SK-N-SH (cell line): ENCODE data around the gene TBC1D8. TPM values are rescaled to one million over a fixed set of nuclear protein-coding genes. Genes with fewer than 3 reads are reported as not detected.
A peak's percentile ranks its signal among the peaks of the same experiment; 100 is the strongest.

Experiments
- CTCF ChIA-PET: fragments of 300-600, 350-600 bp; formaldehyde crosslinking; extraction: SDS; loops from one replicate; lab custom pipeline; 2021; lab: Yijun Ruan, JAX
- POLR2A ChIA-PET: fragments of 350-600 bp; sonication (Branson Sonifier 250); formaldehyde crosslinking; extraction: SDS; loops from one replicate; lab custom pipeline; 2020; ENCODE audit warnings: antibody characterized with exemption, inconsistent platforms; lab: Yijun Ruan, JAX
- DNase-seq: peaks from one replicate; pipeline ENCODE4 v3.0.0; 2012
- H2AFZ ChIP-seq: fragments of 200-600 bp; sonication (generic); 2 replicates; pipeline ENCODE4 v1.8.1; 2016; ENCODE audit warnings: antibody characterized with exemption, mild to moderate bottlenecking, low read depth
- H3F3A ChIP-seq: fragments of 200-600 bp; sonication (generic); replicated peaks from 2 replicates; pipeline ENCODE3; 2016; ENCODE audit warnings: antibody characterized with exemption, mild to moderate bottlenecking; ENCODE audit not compliant: insufficient read depth
- H3K27ac ChIP-seq, 2 experiments: fragments of 200-500 bp in 1 of 2; fragments of 200-600 bp in 1 of 2; sonication (Bioruptor generic) in 1 of 2; sonication (generic), shearing (Covaris generic) in 1 of 2; 2 replicates each; pipeline versions ENCODE4 v1.5.1 to v1.6.1; 2014 to 2016; ENCODE audit warnings: low read depth in 2 of 2, inconsistent platforms in 1 of 2, low read length in 1 of 2, mild to moderate bottlenecking in 1 of 2, mixed read lengths in 1 of 2
- H3K27me3 ChIP-seq: fragments of 200-600 bp; sonication (generic), shearing (Covaris generic); 2 replicates; pipeline ENCODE4 v1.6.1; 2016; ENCODE audit warnings: mixed run types; ENCODE audit not compliant: insufficient read depth
- H3K36me3 ChIP-seq, 2 experiments: fragments of 200-500 bp in 1 of 2; fragments of 200-600 bp in 1 of 2; sonication (Bioruptor generic) in 1 of 2; sonication (generic) in 1 of 2; replicated peaks in 1 of 2; 2 replicates each; pipeline versions ENCODE3 to v1.5.1; 2014 to 2016; ENCODE audit warnings: low read length in 1 of 2, mild to moderate bottlenecking in 1 of 2; ENCODE audit not compliant: insufficient read depth in 2 of 2, control insufficient read depth in 1 of 2
- H3K4me1 ChIP-seq, 2 experiments: fragments of 200-500 bp in 1 of 2; fragments of 200-600 bp in 1 of 2; sonication (Bioruptor generic) in 1 of 2; sonication (generic), shearing (Covaris generic) in 1 of 2; 2 replicates each; pipeline versions ENCODE4 v1.5.1 to v1.6.1; 2014 to 2016; ENCODE audit warnings: low read depth in 1 of 2, low read length in 1 of 2, mixed run types in 1 of 2; ENCODE audit not compliant: insufficient read depth in 2 of 2, control insufficient read depth in 1 of 2
- H3K4me2 ChIP-seq: fragments of 200-600 bp; sonication (generic), shearing (Covaris generic); 2 replicates; pipeline ENCODE4 v1.6.1; 2017; ENCODE audit warnings: mixed run types
- H3K4me3 ChIP-seq, 2 experiments: fragments of 200-500 bp in 1 of 2; fragments of 200-600 bp in 1 of 2; sonication (Bioruptor generic) in 1 of 2; sonication (generic), shearing (Covaris generic) in 1 of 2; 2 replicates each; pipeline versions ENCODE4 v1.5.1 to v1.8.1; 2014 to 2016; ENCODE audit warnings: low read depth in 2 of 2, inconsistent platforms in 1 of 2, low read length in 1 of 2, mild to moderate bottlenecking in 1 of 2, mixed read lengths in 1 of 2, moderate library complexity in 1 of 2
- H3K79me2 ChIP-seq: fragments of 200-600 bp; sonication (generic); 2 replicates; pipeline ENCODE4 v1.8.1; 2017; ENCODE audit warnings: mild to moderate bottlenecking; ENCODE audit not compliant: insufficient read depth
- H3K9ac ChIP-seq: fragments of 200-600 bp; sonication (generic); 2 replicates; pipeline ENCODE4 v1.6.1; 2017; ENCODE audit warnings: mixed run types
- H3K9me2 ChIP-seq: fragments of 200-600 bp; sonication (generic); 2 replicates; pipeline ENCODE4 v1.6.1; 2017; ENCODE audit warnings: mixed run types
- H3K9me3 ChIP-seq: fragments of 200-600 bp; sonication (generic); 2 replicates; pipeline ENCODE4 v1.6.1; 2017; ENCODE audit warnings: mixed run types, mild to moderate bottlenecking, moderate library complexity
- H4K20me1 ChIP-seq: fragments of 200-600 bp; sonication (generic); 2 replicates; pipeline ENCODE4 v1.6.1; 2017; ENCODE audit warnings: mild to moderate bottlenecking, mixed run types; ENCODE audit not compliant: insufficient read depth
- CHD2 ChIP-seq: fragments of 150-350 bp; IDR thresholded peaks from 2 replicates; pipeline ENCODE4 v1.6.1; 2018; ENCODE audit warnings: low read length; ENCODE audit not compliant: partially characterized antibody
- EP300 ChIP-seq, 2 experiments: IDR thresholded peaks; 2 replicates each; pipeline versions ENCODE4 v1.4.0 to v1.6.1; 2012; ENCODE audit warnings: borderline replicate concordance in 1 of 2, low read depth in 1 of 2, low read length in 1 of 2
- EZH2phosphoT487 ChIP-seq: fragments of 200-600 bp; sonication (generic); IDR thresholded peaks from 2 replicates; pipeline ENCODE4 v1.6.1; 2017; ENCODE audit warnings: low read depth, mixed run types, mild to moderate bottlenecking, antibody characterized with exemption, moderate library complexity, borderline replicate concordance
- FOXJ3 ChIP-seq: sonication (generic); formaldehyde crosslinking; IDR thresholded peaks from 2 replicates; pipeline ENCODE4 v1.5.1; 2020; ENCODE audit warnings: mild to moderate bottlenecking, missing genetic modification reagents
- MXI1 ChIP-seq: IDR thresholded peaks from 2 replicates; pipeline ENCODE4 v1.6.1; 2012; ENCODE audit warnings: mild to moderate bottlenecking, low read depth, low read length, improper control_type of control experiment
- NFIC ChIP-seq: IDR thresholded peaks from 2 replicates; pipeline ENCODE4 v1.4.0; 2012; ENCODE audit warnings: borderline replicate concordance
- NRF1 ChIP-seq: IDR thresholded peaks from 2 replicates; pipeline ENCODE4 v1.6.1; 2012; ENCODE audit warnings: low read depth, mild to moderate bottlenecking, low read length
- POLR2AphosphoS5 ChIP-seq: IDR thresholded peaks from 2 replicates; pipeline ENCODE4 v1.6.1; 2012; ENCODE audit warnings: low read depth, low read length
- RAD21 ChIP-seq: IDR thresholded peaks from 2 replicates; pipeline ENCODE4 v1.6.1; 2012; ENCODE audit warnings: mild to moderate bottlenecking, low read length
- REST ChIP-seq: IDR thresholded peaks from 2 replicates; pipeline ENCODE4 v1.6.1; 2012; ENCODE audit warnings: mild to moderate bottlenecking, low read depth, low read length, moderate library complexity
- TAF1 ChIP-seq: IDR thresholded peaks from 2 replicates; pipeline ENCODE4 v1.6.1; 2012; ENCODE audit warnings: low read depth, mild to moderate bottlenecking, low read length, moderate library complexity, borderline replicate concordance
- TCF12 ChIP-seq: IDR thresholded peaks from 2 replicates; pipeline ENCODE4 v1.4.0; 2012
- WGBS: methylation state at CpG from one replicate; pipeline ENCODE4 v1.1.6; 2017; ENCODE audit warnings: low lambda C conversion rate; 5-methylcytosine and 5-hydroxymethylcytosine counted together
- polyA plus RNA-seq, 3 experiments: library from polyadenylated mRNA; depleted of rRNA; stranded (reverse); fragments of >200 nt; gene quantifications; 2 replicates each; pipeline ENCODE4 v1.2.3, GENCODE V29; 2012
- TF ChIP-seq, protein P1 (sequence below): IDR thresholded peaks from 2 replicates; pipeline ENCODE4 v1.4.0; 2012; ENCODE audit warnings: low read depth
- TF ChIP-seq, protein P2 (sequence below): fragments of 150-350 bp; IDR thresholded peaks from 2 replicates; pipeline ENCODE4 v1.6.1; 2016; ENCODE audit warnings: mild to moderate bottlenecking, low read depth, low read length
- TF ChIP-seq, protein P3 (sequence below): fragments of 150-350 bp; IDR thresholded peaks from 2 replicates; pipeline ENCODE4 v1.6.1; 2017; ENCODE audit warnings: antibody characterized with exemption, low read length, low read depth, borderline replicate concordance

TBC1D8 gene
- polyA plus RNA-seq, 1 of the 3 experiments (the other 2 are of a cell fraction), result 5.3 TPM

GRCh38 chr2:101003278-101003775 lies 147.9 kb downstream of the TBC1D8 start:
- no peak for DNase-seq
- Histone ChIP-seq H3K9me2 (no peaks in the 10 kb centered on the region), H3K4me1 (peaks cover 11 to 24% of the 10 kb centered on the region in 2 experiments), H3K36me3 (peaks cover 52 to 54% of the 10 kb centered on the region in 2 experiments), H4K20me1 (peaks cover 38% of the 10 kb centered on the region), H3K27ac (peak overlapping the region; percentile 81 to 90), H3K79me2 (peaks cover 35% of the 10 kb centered on the region), H3K9ac (peak overlapping the region; percentile 98), H3K27me3 (no peaks in the 10 kb centered on the region), H2AFZ (no peak overlapping the region), H3K4me3 (peak overlapping the region; percentile 91 to 96), H3K4me2 (peak overlapping the region; percentile 84), H3K9me3 (no peaks in the 10 kb centered on the region), H3F3A (peaks cover 41% of the 10 kb centered on the region)
- WGBS, result 7% methylated on average over 12 of the region's 12 CpGs
- no peak for TF ChIP-seq RAD21
- TF ChIP-seq FOXJ3 (CRISPR knock-in tag), result no peak
- TF ChIP-seq, protein P1, sequence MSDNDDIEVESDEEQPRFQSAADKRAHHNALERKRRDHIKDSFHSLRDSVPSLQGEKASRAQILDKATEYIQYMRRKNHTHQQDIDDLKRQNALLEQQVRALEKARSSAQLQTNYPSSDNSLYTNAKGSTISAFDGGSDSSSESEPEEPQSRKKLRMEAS, result no peak
- no peak for TF ChIP-seq TAF1
- TF ChIP-seq, protein P2, sequence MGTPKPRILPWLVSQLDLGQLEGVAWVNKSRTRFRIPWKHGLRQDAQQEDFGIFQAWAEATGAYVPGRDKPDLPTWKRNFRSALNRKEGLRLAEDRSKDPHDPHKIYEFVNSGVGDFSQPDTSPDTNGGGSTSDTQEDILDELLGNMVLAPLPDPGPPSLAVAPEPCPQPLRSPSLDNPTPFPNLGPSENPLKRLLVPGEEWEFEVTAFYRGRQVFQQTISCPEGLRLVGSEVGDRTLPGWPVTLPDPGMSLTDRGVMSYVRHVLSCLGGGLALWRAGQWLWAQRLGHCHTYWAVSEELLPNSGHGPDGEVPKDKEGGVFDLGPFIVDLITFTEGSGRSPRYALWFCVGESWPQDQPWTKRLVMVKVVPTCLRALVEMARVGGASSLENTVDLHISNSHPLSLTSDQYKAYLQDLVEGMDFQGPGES, result no peak
- TF ChIP-seq, protein P3, sequence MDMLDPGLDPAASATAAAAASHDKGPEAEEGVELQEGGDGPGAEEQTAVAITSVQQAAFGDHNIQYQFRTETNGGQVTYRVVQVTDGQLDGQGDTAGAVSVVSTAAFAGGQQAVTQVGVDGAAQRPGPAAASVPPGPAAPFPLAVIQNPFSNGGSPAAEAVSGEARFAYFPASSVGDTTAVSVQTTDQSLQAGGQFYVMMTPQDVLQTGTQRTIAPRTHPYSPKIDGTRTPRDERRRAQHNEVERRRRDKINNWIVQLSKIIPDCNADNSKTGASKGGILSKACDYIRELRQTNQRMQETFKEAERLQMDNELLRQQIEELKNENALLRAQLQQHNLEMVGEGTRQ, result no peak
- TF ChIP-seq CHD2, result no peak
- no peak for TF ChIP-seq POLR2AphosphoS5
- no peak for TF ChIP-seq EZH2phosphoT487
- TF ChIP-seq NRF1, result no peak
- TF ChIP-seq EP300 (IDR thresholded peaks at IDR 0.05; ENCODE audit: borderline replicate concordance in 1 of 2, low read depth in 1 of 2, low read length in 1 of 2), result no peak
- POLR2A ChIA-PET, result interaction anchor here (2.3 kb wide), 1 partner anchor 440 kb away, joined by 16 read pairs; the partner anchor contains the start of gene PDCL3
- CTCF ChIA-PET, result interaction anchor here (0.8 to 10.3 kb wide), 8 partner anchors 9 to 393 kb away, joined by 3 to 57 read pairs (median 4); partner anchors contain the start of genes CNOT11 and TBC1D8

GRCh38 chr2:101002562-101003277 lies 148.5 kb downstream of the TBC1D8 start:
- peaks cover 35% of the 10 kb centered on the region for H4K20me1 ChIP-seq
- H3K27ac ChIP-seq, result peak overlapping the region; percentile 81 to 90
- peak; percentile 43 for DNase-seq
- TF ChIP-seq REST, result no peak
- TF ChIP-seq TAF1, result no peak
- 0 out of 2 replicates have a peak, but pooled peaks have one; percentile 20 for TF ChIP-seq MXI1
- TF ChIP-seq TCF12, result no peak
- no peak for TF ChIP-seq RAD21
- TF ChIP-seq, protein P2, result no peak
- TF ChIP-seq NFIC, result no peak
- no peaks in the 10 kb centered on the region for H3K9me3 ChIP-seq
- ChIA-PET POLR2A (interaction anchor here (1.0 to 2.3 kb wide), 4 partner anchors 10 to 440 kb away, joined by 3 to 16 read pairs (median 5); partner anchors contain the start of genes CNOT11 and PDCL3), CTCF (interaction anchor here (0.8 to 10.3 kb wide), 10 partner anchors 10 to 395 kb away, joined by 3 to 57 read pairs (median 3); partner anchors contain the start of genes CNOT11 and TBC1D8)
- H3K27me3 ChIP-seq, result no peaks in the 10 kb centered on the region
- H2AFZ ChIP-seq, result peak overlapping the region; percentile 98; the same call in 1 of the 2 replicates
- H3K4me1 ChIP-seq, result peaks cover 11 to 24% of the 10 kb centered on the region in 2 experiments
- H3F3A ChIP-seq, result peaks cover 43% of the 10 kb centered on the region
- H3K9me2 ChIP-seq, result no peaks in the 10 kb centered on the region
- H3K4me3 ChIP-seq, result peak overlapping the region; percentile 91 to 96
- H3K79me2 ChIP-seq, result peaks cover 35% of the 10 kb centered on the region
- H3K36me3 ChIP-seq, result peaks cover 46 to 49% of the 10 kb centered on the region in 2 experiments
- H3K4me2 ChIP-seq, result peak overlapping the region; percentile 84
- under 1% methylated on average over 21 of the region's 26 CpGs for WGBS
- peak overlapping the region; percentile 98 for H3K9ac ChIP-seq
